ENCODE data around the gene LGR6. TPM values are rescaled to one million over a fixed set of nuclear protein-coding genes. Genes with fewer than 3 reads are reported as not detected.

The LGR6 gene
- total RNA-seq, 2 donors from 2014 or later, result 76.6 to 99.0 TPM

DNA sequence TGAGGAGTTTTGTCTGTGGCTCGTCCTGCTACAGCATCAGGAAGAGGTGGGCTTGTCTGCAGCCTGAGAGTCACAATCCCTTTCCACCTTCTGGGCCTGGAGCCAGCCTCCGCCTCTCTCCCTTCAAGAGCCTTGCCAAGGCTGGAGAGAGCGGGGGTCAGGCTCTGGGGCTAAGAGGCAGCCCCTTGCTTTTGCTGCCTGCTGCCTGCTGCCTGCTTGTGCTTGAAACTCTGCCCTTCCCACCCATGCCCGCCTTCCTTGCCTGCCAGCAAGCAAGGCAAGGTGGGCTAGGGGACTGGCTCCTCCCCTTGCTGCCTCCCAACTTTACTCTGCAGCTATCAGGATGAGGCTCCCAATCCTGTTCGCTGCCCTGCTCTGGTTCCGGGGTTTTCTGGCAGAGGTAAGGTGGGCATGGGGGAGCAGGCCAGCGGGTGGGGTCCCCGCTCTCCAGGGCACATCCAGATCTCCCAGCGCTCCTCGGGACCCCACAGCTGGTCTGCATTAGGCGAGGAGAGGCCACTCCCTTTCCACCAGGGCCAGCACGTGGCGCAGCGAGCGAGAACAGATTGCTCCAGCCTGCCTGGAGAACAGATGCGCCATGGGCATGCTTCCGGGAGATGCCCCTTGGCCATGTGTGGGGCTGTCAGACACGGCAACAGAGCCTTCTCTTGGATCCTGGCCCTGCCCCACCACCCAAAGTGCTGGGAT is 25.7 kb upstream of the LGR6 start:
- Histone ChIP-seq H3K9me3 (no peaks in the 10 kb centered on the region), H3K27me3 (replicated peaks; ENCODE audit: insufficient read depth) (no peaks in the 10 kb centered on the region), H3K4me1 (ENCODE audit: control insufficient read depth in 1 of 2, low read depth in 2 of 2) (no peaks in the 10 kb centered on the region), H3K27ac (no peak overlapping the region), H3K4me3 (no peak overlapping the region), H3K36me3 (no peaks in the 10 kb centered on the region)
- ATAC-seq (ENCODE audit: insufficient number of reproducible peaks, low FRiP score, low read depth) (no peak), DNase-seq (ENCODE audit: low spot score) (no peak)
- TF ChIP-seq, protein P1, sequence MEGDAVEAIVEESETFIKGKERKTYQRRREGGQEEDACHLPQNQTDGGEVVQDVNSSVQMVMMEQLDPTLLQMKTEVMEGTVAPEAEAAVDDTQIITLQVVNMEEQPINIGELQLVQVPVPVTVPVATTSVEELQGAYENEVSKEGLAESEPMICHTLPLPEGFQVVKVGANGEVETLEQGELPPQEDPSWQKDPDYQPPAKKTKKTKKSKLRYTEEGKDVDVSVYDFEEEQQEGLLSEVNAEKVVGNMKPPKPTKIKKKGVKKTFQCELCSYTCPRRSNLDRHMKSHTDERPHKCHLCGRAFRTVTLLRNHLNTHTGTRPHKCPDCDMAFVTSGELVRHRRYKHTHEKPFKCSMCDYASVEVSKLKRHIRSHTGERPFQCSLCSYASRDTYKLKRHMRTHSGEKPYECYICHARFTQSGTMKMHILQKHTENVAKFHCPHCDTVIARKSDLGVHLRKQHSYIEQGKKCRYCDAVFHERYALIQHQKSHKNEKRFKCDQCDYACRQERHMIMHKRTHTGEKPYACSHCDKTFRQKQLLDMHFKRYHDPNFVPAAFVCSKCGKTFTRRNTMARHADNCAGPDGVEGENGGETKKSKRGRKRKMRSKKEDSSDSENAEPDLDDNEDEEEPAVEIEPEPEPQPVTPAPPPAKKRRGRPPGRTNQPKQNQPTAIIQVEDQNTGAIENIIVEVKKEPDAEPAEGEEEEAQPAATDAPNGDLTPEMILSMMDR (IDR thresholded peaks at IDR 0.05), result no peak

DNA sequence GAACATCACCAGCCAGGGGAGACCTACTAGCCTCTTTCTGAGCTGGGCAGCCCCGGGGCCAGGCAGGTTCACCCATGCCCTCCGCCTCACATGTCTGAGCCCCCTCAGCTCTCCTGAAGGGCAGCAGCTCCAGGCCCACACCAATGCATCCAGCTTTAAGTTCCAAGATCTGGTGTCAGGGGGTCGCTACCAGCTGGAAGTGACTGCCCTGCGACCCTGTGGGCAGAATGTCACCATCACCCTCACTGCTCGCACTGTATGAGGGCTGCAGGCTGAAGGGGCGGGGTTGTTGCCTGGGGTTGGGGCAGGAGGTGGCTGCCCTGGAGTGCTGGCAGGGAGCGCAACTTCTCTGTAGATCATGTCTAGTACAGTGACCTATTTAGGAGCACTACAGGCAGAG is 24.7 kb upstream of the LGR6 start:
- Histone ChIP-seq H3K9me3 (no peaks in the 10 kb centered on the region), H3K4me1 (ENCODE audit: control insufficient read depth in 1 of 2, low read depth in 2 of 2) (no peaks in the 10 kb centered on the region), H3K36me3 (no peaks in the 10 kb centered on the region), H3K27me3 (replicated peaks; ENCODE audit: insufficient read depth) (no peaks in the 10 kb centered on the region), H3K27ac (no peak overlapping the region), H3K4me3 (no peak overlapping the region)
- ATAC-seq (ENCODE audit: insufficient number of reproducible peaks, low FRiP score, low read depth), result no peak
- TF ChIP-seq, protein P1 (IDR thresholded peaks at IDR 0.05), result no peak
- DNase-seq (ENCODE audit: low spot score), result no peak

GRCh38 chr1:202170726-202171125 is 22.9 kb upstream of the LGR6 start:
- Histone ChIP-seq H3K27ac (no peak overlapping the region), H3K4me3 (no peak overlapping the region), H3K9me3 (no peaks in the 10 kb centered on the region), H3K4me1 (ENCODE audit: control insufficient read depth in 1 of 2, low read depth in 2 of 2) (no peaks in the 10 kb centered on the region), H3K27me3 (replicated peaks; ENCODE audit: insufficient read depth) (no peaks in the 10 kb centered on the region), H3K36me3 (no peaks in the 10 kb centered on the region)
- no peak for DNase-seq (ENCODE audit: low spot score)
- no peak for ATAC-seq (ENCODE audit: insufficient number of reproducible peaks, low FRiP score, low read depth)
- TF ChIP-seq, protein P1 (IDR thresholded peaks at IDR 0.05), result no peak

DNA sequence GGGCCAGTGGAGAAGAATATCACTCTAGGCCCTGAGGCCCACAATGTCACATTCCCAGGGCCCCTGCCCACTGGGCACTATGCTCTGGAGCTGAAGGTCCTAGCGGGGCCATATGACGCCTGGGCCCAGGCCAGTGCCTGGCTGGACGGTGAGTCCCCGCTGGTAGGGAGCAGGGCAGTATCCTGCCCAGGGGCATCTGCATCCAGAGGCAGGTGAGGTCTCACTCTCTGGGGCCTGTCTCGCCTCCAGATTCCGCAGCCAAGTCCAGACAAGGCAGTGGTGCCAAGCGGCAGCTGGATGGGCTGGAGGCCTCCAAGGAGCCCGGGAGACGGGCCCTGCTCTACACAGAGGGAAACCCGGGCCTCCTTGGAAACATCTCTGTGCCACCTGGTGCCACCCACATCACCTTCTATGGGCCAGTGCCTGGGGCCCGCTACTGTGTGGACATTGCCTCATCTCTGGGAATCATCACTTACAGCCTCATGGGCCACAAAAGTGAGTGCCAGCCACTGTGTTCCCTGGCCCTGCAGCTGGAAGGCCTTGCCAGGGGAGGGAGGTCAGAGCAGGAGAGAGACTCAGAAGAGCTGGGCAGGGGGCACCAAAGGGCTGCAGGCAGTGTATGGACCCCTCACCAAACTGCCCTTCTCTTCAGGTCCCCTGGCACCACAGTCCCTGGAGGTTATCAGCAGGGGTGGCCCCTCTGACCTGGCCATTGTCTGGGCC is 22.1 kb upstream of the LGR6 start:
- Histone ChIP-seq H3K9me3 (no peaks in the 10 kb centered on the region), H3K4me1 (ENCODE audit: control insufficient read depth in 1 of 2, low read depth in 2 of 2) (no peaks in the 10 kb centered on the region), H3K4me3 (no peak overlapping the region), H3K27ac (no peak overlapping the region), H3K36me3 (no peaks in the 10 kb centered on the region), H3K27me3 (replicated peaks; ENCODE audit: insufficient read depth) (no peaks in the 10 kb centered on the region)
- no peak for DNase-seq (ENCODE audit: low spot score)
- ATAC-seq (ENCODE audit: insufficient number of reproducible peaks, low FRiP score, low read depth), result no peak
- TF ChIP-seq, protein P1 (IDR thresholded peaks at IDR 0.05), result no peak

- no peaks in the 10 kb centered on the region for H3K27me3 ChIP-seq (replicated peaks; ENCODE audit: insufficient read depth)
- H3K4me1 ChIP-seq (ENCODE audit: control insufficient read depth in 1 of 2, low read depth in 2 of 2), result no peaks in the 10 kb centered on the region
- H3K27ac ChIP-seq, result no peak overlapping the region
- DNase-seq (ENCODE audit: low spot score) (no peak), ATAC-seq (ENCODE audit: insufficient number of reproducible peaks, low FRiP score, low read depth) (no peak)
- H3K36me3 ChIP-seq, result no peaks in the 10 kb centered on the region
- TF ChIP-seq, protein P1 (IDR thresholded peaks at IDR 0.05), result no peak
- no peak overlapping the region for H3K4me3 ChIP-seq
- no peaks in the 10 kb centered on the region for H3K9me3 ChIP-seq
These were observed 21.6 kb upstream of the LGR6 start for GRCh38 chr1:202172015-202172355.

All from thoracic aorta (tissue), 2 donors.